VCaP (cell line): ENCODE data around the gene AURKB.

Experiments used
- H3K27ac ChIP-seq: fragments of 450-650 bp; 2 replicates; pipeline ENCODE4 v1.5.1; 2017
- CTCF ChIP-seq: fragments of 450-650 bp; conservative IDR thresholded peaks from 2 replicates; pipeline ENCODE4 v1.5.1; 2017; ENCODE audit warnings: mild to moderate bottlenecking, moderate library complexity

The AURKB gene

GRCh38 chr17:8160741-8161221 is 49.6 kb downstream of the AURKB start:
- TF ChIP-seq CTCF: no peak
- peak overlapping the region; percentile 90; the same call in 1 of the 2 replicates for H3K27ac ChIP-seq

DNA sequence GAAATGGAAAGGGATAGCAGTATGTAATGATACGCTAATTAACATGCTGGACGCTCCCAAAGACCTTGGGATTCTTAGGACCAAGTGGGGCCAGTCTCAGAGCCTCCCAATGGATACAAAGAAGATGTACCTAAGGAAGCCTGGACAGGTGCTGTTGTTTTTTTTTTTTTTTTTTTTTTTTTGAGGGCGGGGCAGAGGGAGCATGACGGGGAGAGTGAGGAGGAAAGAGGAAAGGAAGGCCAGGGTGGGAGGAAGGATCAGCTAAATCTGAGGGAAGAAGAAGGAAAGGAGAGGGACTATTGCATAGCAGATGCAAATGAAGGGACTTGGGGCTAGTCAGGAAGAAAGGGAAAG is 50.2 kb downstream of the AURKB start:
- H3K27ac ChIP-seq: peak overlapping the region; percentile 90; the same call in 1 of the 2 replicates
- no peak for TF ChIP-seq CTCF

DNA sequence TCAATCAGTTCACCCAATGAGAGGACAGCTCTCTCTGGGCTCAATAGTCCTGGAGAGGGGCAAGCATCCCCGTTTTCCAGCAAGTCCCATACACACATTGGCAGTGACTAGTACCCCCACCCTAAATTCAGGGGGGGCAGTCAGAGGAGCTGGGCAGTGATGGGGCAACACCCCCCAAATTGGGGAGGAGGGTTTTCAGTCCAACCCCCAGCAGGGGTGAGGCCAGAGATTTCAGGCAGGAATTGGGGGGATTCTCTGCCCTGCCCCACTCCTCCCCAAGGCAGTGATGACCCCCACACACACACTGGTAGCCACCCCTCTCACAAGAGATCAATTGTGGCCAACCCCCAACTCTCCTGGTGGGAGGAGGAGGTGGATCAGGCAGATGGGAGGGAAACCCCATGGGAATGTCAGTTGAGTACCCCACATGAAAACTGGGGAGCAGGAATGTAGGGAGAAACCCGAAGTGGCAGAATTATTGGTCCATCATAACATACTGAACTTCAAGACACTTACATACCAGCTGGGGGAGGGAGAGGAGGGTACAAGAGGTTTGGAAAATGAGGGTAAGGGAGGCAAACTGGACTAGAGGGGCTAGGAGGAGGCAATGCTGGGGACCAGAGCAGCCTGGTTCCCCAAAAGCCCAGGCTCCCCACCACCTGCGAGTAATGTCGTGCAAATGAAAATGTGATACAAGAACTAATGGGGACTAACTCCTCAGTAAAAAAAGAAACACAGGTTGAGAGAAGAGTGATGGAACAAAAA is 50.7 kb downstream of the AURKB start:
- H3K27ac ChIP-seq: peak overlapping the region; percentile 90; the same call in 1 of the 2 replicates
- no peak for TF ChIP-seq CTCF

GRCh38 chr17:8159032-8159400 is 51.4 kb downstream of the AURKB start:
- peak; percentile 22; the same call in 1 of the 2 replicates for TF ChIP-seq CTCF
- H3K27ac ChIP-seq: no peak overlapping the region

DNA sequence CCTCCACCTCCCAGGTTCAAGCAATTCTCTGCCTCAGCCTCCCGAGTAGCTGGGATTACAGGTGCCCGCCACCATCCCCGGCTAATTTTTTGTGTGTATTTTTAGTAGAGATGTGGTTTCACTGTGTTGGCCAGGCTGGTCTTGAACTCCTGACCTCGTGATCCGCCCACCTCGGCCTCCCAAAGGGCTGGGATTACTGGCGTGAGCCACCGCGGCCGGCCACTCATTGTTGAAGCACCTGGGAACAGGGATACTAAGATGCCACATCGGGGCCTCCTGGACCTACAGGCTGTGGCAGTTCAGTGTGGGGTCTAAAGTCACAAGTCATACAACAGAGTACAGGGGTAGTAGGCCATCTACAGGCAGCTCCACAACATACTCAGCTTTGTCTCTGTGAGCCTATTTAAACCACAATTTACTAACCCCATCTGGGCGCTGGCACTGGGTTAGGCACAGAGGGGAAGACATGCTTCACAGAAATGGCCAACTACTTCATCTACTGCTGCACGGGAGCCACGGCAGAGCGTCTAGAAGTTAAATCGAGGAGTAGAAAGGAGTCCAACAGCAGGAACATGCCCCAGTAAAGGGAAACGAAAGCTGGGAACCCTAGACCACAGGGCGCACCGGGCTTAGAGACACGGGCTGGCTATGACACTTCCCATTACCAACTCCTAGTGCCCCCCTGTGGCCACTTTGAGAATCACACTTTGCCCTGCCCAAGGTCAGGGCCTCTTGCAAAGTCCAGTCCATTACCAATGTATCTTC is 51.9 kb downstream of the AURKB start:
- no peak overlapping the region for H3K27ac ChIP-seq
- TF ChIP-seq CTCF: peak; percentile 79

DNA sequence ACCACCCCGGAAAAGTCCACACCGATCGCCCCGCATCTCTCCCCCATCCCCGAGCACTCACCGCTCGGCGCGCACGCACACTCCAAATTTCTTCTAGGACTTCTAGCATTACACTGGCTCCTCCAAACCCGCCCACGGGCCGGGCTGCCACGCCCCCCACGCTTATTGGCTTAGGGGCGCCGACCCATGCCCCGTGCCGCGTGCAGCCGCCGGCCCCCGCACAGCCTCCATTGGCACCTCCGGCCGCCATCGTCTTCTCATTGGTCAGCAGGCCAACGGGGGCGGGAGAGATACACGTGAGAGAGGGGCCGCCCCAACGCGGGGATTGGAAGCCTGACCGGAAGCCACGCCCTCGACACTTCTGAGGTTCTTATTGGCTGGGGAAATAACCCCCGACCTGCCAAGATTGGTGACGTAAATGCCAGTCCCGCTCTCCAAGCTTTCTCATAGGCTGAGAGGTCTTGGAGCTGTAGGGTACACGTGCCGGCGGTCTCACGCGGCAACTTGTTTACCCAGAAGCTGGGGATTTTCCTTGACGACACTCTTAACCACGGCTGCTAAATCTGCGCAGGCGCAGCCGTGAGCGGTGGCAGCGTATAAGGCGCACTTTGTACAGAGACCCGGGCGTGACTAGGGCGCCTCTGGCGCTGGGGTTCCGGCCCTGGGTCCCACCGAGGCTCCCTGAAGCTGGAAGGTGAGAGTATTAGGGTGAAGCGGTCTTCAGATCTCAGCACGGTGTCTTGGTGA is 54.0 kb downstream of the AURKB start:
- H3K27ac ChIP-seq: peak overlapping the region; percentile 64
- TF ChIP-seq CTCF: no peak

- H3K27ac ChIP-seq: peak overlapping the region; percentile 64
- TF ChIP-seq CTCF: no peak
These were observed 54.5 kb downstream of the AURKB start for GRCh38 chr17:8155996-8156245.
